CMK (cell line): ENCODE measurements around the gene ZNF225.
A peak's percentile ranks its signal among the peaks of the same experiment; 100 is the strongest.
"Not testable (repeated sequence)": the region's sequence is repeated elsewhere in the genome, so short reads cannot be mapped to it uniquely, and the experiment has no call there.

Experiments used
- DNase-seq: peaks from one replicate; pipeline ENCODE4 v3.0.0-alpha.2; 2010; ENCODE audit warnings: low read depth

Gene ZNF225

GRCh38 chr19:44163789-44164188 lies 50.6 kb downstream of the ZNF225 start:
- DNase-seq, result no peak

GRCh38 chr19:44164327-44164672 lies 51.1 kb downstream of the ZNF225 start:
- no peak for DNase-seq

DNA sequence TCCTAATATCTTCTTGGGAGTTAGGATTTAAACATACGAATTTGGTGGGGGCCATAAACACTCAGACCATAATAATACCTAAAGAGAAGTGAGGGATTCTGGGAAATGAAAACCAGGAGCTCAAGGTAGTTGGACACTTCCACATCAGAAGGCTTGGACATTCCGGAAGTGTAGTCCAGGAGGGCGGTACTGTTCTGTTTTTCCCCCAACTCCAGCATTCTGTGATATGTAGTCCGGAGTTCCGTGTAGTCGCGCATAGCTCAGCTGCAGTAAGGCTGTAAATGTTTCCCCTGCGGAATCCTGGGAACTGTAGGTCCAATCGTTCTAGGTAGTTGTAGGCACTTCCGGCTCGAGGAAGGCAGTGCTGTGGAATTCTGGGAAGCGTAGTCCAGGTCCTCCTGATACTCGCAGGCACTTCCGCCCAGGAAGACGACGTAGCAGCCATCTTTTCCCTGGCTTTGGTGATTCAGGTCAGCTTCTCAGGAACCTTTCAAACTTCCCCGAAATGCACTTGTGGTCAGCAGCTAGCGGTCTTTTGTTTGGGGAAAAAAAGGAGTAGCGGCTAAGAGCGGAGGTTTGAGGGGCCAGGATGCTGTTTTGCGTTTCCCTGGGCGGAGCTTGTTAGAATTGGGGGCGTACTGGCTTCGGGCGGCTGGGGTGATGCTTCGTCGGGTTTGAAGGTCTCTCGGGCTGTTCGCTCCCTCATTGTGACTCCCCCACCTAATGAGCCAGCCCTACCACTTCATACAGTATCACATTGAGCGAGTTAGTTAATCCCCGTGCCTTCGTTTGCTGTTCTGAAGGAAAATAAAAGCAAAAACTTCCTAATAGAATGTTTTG lies 51.7 kb downstream of the ZNF225 start, which contains the start of gene ZNF226:
ZNF226 (plus strand) TSS at position 428 of the 840 bp plus-strand sequence. CDS start 4,981 bp downstream, outside the sequence.
- peak; percentile 99 for DNase-seq

DNA sequence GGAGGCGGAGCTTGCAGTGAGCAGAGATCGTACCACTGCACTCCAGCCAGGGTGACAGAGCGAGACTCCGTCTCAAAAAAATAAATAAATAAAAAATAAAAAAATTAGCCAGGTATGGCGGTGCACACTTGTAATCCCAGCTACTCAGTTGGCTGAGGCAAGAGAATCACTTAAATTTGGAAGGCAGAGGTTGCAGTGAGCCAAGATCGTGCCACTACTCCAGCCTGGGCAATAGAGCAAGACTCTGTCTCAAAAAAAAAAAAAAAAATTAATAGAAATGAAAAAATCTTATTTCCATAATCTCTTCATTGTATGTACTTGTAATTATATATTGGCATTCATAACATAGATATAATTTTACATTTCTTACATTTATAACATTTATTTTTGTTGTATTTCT lies 57.5 kb downstream of the ZNF225 start:
- not testable (repeated sequence) for DNase-seq

DNA sequence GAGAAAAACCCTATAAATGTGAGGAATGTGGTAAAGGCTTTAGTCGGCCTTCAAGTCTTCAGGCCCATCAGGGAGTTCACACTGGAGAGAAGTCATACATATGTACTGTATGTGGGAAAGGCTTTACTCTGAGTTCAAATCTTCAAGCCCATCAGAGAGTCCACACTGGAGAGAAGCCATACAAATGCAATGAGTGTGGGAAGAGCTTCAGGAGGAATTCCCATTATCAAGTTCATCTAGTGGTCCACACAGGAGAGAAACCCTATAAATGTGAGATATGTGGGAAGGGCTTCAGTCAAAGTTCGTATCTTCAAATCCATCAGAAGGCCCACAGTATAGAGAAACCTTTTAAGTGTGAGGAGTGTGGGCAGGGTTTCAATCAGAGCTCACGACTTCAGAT lies 63.4 kb downstream of the ZNF225 start:
- DNase-seq, result no peak

DNA sequence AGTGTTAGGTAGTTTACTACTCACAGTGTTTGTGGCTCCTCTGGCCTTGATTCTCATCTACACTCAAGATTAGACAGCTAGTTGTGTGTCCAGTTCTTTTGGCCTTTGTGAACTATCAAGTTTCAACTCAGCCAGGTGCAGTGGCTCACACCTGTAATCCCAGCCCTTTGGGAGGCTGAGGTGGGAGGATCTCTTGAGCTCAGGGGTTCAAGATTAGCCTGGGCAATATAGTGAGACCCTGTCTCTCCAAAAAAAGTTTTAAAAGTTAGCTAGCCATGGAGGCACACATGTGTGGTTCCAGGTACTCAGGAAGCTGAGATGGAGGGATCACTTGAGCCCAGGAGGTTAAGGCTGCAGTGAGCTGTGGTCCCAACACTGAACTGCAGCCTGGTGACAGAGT lies 67.8 kb downstream of the ZNF225 start:
- no peak for DNase-seq

DNA sequence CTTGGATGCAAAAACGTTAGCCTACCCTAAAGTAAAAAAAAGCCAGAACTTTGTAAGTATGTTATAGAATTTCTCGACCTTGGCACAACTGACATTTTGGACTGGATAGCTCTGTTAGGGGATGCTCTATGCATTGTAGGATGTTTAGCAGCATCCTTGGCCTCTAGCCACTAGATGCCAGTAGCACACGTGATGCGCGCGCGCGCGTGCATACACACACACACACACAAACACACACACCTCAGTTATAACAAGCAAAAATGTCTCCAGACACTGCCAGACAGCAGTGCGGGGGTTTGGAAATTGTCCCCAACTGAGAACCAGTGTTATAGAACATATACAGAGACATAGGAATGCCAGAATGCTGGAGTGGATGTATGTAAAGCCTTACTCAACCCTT lies 68.9 kb downstream of the ZNF225 start:
- DNase-seq, result no peak
